ENCODE data around the gene FHAD1. TPM values are rescaled to one million over a fixed set of nuclear protein-coding genes. Genes with fewer than 3 reads are reported as not detected.

Gene FHAD1
- total RNA-seq, 1 donor from 2014 or later = not detected

DNA sequence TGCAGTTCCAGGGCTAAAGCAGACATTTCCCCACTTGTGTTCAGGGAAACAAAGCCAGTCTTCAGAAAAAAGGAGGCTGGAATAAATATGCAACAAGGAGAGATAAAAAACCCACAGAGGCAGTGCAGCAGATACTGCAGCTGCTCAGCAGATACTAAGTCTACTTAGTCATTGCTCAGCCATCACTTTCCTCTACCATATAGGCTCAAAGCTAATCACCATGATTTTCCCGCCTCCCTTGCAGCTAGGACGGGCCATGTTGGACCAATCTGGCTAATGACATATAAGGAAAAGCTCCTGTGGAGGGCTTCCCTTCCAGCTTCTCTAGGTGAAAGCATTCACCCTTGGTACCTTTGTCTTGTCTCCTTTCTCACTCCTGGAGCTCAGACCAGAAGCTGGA lies 152.7 kb downstream of the FHAD1 start:
- no peaks in the 10 kb centered on the region for H3K27me3 ChIP-seq
- H3K4me1 ChIP-seq = peaks cover 3% of the 10 kb centered on the region
- H3K27ac ChIP-seq = no peak overlapping the region
- no peak for DNase-seq (ENCODE audit: extremely low spot score in 2 of 2)
- peaks cover 0 to 4% of the 10 kb centered on the region in 2 donors for H3K36me3 ChIP-seq
- TF ChIP-seq POLR2AphosphoS5 (IDR thresholded peaks at IDR 0.05; ENCODE audit: insufficient read depth in 1 of 2, low read depth in 1 of 2) (no peak), POLR2A (IDR thresholded peaks at IDR 0.05) (no peak)
- TF ChIP-seq, protein P1, sequence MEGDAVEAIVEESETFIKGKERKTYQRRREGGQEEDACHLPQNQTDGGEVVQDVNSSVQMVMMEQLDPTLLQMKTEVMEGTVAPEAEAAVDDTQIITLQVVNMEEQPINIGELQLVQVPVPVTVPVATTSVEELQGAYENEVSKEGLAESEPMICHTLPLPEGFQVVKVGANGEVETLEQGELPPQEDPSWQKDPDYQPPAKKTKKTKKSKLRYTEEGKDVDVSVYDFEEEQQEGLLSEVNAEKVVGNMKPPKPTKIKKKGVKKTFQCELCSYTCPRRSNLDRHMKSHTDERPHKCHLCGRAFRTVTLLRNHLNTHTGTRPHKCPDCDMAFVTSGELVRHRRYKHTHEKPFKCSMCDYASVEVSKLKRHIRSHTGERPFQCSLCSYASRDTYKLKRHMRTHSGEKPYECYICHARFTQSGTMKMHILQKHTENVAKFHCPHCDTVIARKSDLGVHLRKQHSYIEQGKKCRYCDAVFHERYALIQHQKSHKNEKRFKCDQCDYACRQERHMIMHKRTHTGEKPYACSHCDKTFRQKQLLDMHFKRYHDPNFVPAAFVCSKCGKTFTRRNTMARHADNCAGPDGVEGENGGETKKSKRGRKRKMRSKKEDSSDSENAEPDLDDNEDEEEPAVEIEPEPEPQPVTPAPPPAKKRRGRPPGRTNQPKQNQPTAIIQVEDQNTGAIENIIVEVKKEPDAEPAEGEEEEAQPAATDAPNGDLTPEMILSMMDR (IDR thresholded peaks at IDR 0.05) = no peak
- H3K4me3 ChIP-seq = no peak overlapping the region
- intact Hi-C loops (cut with DNase I) = no loop called here
- H3K9me3 ChIP-seq = no peaks in the 10 kb centered on the region

DNA sequence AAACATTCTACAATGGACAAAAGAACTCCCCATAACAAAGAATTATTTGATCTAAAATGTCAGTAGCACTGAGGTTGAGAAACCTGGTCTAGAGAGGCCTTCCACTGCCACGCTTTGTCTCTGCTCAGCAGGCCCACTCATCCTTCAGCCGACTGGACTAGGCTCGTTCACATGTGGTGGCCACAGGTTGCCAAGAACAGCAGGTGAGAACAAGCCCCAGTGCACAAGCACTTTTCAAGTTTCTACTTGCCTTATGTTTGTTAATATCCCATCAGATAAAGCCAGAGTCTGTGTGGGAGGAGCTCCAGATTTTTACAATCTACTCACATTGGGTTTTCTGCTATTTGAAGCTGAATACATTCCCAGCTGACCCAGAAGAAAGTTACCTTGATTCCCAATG lies 153.6 kb downstream of the FHAD1 start:
- H3K9me3 ChIP-seq = no peaks in the 10 kb centered on the region
- H3K4me3 ChIP-seq = no peak overlapping the region
- intact Hi-C loops (cut with DNase I) = no loop called here
- H3K27me3 ChIP-seq = no peaks in the 10 kb centered on the region
- no peak for DNase-seq (ENCODE audit: extremely low spot score in 2 of 2)
- peaks cover 0 to 4% of the 10 kb centered on the region in 2 donors for H3K36me3 ChIP-seq
- peaks cover 3% of the 10 kb centered on the region for H3K4me1 ChIP-seq
- TF ChIP-seq POLR2A (IDR thresholded peaks at IDR 0.05) = no peak
- TF ChIP-seq, protein P1 (IDR thresholded peaks at IDR 0.05) = no peak
- peak in 1 of 2 donors; percentile 83 for TF ChIP-seq POLR2AphosphoS5 (IDR thresholded peaks at IDR 0.05; ENCODE audit: insufficient read depth in 1 of 2, low read depth in 1 of 2)
- H3K27ac ChIP-seq = no peak overlapping the region

DNA sequence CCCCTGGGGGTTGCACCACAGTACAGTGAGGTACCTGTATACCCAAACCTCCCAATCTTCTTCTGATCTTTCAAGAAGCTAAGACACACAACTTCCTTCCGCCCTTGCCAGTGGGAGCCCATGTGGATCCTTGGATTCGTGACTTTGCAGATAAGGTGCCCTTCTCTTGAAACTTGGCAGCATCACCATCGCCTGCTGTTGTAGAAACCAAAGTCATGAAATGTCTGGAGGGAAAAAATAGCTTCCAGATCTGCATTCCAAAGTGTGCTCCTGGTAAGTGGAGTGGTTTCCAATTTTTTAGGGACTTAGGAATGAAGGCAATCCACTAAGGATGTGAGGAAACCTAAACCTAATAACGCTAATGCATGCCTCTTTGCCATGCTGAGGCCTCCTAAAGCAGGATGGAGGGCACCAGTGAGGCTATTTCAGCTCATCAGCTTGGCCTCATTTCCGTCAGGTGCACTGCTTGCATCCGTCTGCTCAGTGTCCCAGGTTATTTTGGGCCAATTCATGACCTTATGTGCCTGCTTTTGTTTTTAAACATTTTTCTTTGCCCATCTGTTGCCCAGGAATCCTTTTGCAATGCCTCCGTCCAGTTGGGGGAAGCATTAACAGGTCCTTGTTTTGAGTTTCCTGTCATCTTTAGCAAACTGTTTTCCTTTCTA lies 154.5 kb downstream of the FHAD1 start:
- TF ChIP-seq, protein P1 (IDR thresholded peaks at IDR 0.05) = no peak
- TF ChIP-seq POLR2A (IDR thresholded peaks at IDR 0.05) = no peak
- TF ChIP-seq POLR2AphosphoS5 (IDR thresholded peaks at IDR 0.05; ENCODE audit: insufficient read depth in 1 of 2, low read depth in 1 of 2) = no peak
- H3K9me3 ChIP-seq = no peaks in the 10 kb centered on the region
- DNase-seq (ENCODE audit: extremely low spot score in 2 of 2) = no peak
- no peaks in the 10 kb centered on the region for H3K27me3 ChIP-seq
- peaks cover 0 to 4% of the 10 kb centered on the region in 2 donors for H3K36me3 ChIP-seq
- intact Hi-C loops (cut with DNase I) = no loop called here
- peaks cover 5% of the 10 kb centered on the region for H3K4me1 ChIP-seq
- no peak overlapping the region for H3K27ac ChIP-seq
- no peak overlapping the region for H3K4me3 ChIP-seq

DNA sequence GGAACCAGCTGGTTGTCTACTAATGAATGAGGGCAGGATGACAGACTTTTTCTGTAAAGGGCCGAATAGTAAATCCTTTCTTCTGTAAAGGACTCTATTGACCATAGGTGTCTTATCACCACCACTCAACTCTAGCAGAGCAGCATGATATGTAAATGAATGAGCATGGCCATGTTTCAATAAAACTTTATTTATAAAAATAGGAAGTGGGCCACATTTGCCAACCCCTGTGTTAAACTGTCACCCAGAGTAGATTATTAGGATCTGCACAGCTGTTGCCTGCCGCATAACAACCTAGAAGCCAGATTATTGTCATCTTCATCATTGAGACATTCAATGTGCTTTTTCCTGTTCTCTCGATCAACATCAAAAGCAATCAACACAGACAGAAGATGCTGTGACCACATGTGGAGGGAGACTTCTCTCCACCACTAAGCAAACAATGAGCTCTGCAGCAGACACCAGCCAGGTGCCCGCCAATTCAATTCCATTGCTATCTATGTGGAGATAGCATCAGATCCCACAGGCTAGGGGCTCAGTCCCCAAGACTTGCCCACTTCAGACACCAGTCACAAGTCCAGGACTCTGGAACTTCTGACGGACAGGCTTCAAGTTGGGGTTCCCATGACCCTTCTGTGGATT lies 155.9 kb downstream of the FHAD1 start:
- H3K9me3 ChIP-seq = no peaks in the 10 kb centered on the region
- H3K27ac ChIP-seq = no peak overlapping the region
- H3K4me3 ChIP-seq = no peak overlapping the region
- intact Hi-C loops (cut with DNase I) = no loop called here
- no peaks in the 10 kb centered on the region for H3K27me3 ChIP-seq
- DNase-seq (ENCODE audit: extremely low spot score in 2 of 2) = no peak
- TF ChIP-seq POLR2A (IDR thresholded peaks at IDR 0.05) (no peak), POLR2AphosphoS5 (IDR thresholded peaks at IDR 0.05; ENCODE audit: insufficient read depth in 1 of 2, low read depth in 1 of 2) (no peak)
- TF ChIP-seq, protein P1 (IDR thresholded peaks at IDR 0.05) = no peak
- H3K36me3 ChIP-seq = peaks cover 0 to 4% of the 10 kb centered on the region in 2 donors
- H3K4me1 ChIP-seq = peaks cover 18% of the 10 kb centered on the region
